Gastrocnemius medialis (tissue), 4 donors: ENCODE results near the gene TCF3.

Source experiments
- CTCF ChIP-seq, 5 experiments: fragments of 450-650 bp in 3 of 5; fragments of 200-600 bp in 2 of 5; sonication (generic) in 2 of 5; IDR thresholded peaks in 4 of 5; conservative IDR thresholded peaks in 1 of 5; 1 replicate in 4 of 5; 2 replicates in 1 of 5; pipeline ENCODE4 v1.5.1; 2016 to 2019; ENCODE audit warnings: antibody characterized with exemption in 5 of 5, mild to moderate bottlenecking in 3 of 5, moderate library complexity in 3 of 5
- POLR2A ChIP-seq, 2 donors: fragments of 450-650 bp; IDR thresholded peaks; one replicate each; pipeline ENCODE4 v1.6.1; 2017; ENCODE audit warnings: antibody characterized with exemption in 2 of 2, mild to moderate bottlenecking in 2 of 2, moderate library complexity in 2 of 2

GRCh38 chr19:1568320-1569019 is 83.9 kb downstream of the TCF3 start, which contains the start of gene MEX3D:
- no peak for TF ChIP-seq CTCF (IDR thresholded peaks at IDR 0.05 in 4 of 5, conservative IDR thresholded peaks at IDR 0.05 in 1 of 5)
- no peak for TF ChIP-seq POLR2A (IDR thresholded peaks at IDR 0.05)
